ENCODE results near the gene CDK18.

DNA sequence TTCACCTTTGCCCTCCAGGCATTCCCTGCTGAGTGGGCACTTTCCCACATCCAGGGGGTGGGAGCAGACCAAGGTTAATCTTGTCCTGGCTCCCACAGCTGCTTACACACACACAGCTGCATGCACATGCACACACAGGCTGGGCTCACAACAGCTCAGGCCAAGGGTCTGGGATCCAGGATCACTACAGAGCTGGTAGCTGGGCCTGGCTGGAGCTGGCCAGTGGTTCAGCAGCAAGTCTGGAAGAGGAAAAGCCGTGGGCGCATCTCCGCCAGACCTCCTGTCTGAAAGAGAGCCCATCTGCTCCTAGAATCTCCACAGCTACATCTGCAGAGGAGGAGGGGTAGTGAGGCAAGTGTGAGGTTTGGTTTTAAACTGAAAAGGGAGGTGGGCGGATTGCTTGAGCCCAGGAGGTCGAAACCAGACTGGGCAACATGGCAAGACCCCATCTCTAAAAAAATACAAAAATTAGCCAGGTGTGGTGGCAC lies 3.8 kb downstream of the CDK18 start:
- no peak for TF ChIP-seq EZH2 (IDR thresholded peaks at IDR 0.05; ENCODE audit: borderline replicate concordance, low read depth, low read length, poor library complexity, severe bottlenecking)
- TF ChIP-seq, protein P1, sequence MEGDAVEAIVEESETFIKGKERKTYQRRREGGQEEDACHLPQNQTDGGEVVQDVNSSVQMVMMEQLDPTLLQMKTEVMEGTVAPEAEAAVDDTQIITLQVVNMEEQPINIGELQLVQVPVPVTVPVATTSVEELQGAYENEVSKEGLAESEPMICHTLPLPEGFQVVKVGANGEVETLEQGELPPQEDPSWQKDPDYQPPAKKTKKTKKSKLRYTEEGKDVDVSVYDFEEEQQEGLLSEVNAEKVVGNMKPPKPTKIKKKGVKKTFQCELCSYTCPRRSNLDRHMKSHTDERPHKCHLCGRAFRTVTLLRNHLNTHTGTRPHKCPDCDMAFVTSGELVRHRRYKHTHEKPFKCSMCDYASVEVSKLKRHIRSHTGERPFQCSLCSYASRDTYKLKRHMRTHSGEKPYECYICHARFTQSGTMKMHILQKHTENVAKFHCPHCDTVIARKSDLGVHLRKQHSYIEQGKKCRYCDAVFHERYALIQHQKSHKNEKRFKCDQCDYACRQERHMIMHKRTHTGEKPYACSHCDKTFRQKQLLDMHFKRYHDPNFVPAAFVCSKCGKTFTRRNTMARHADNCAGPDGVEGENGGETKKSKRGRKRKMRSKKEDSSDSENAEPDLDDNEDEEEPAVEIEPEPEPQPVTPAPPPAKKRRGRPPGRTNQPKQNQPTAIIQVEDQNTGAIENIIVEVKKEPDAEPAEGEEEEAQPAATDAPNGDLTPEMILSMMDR (conservative IDR thresholded peaks at IDR 0.05; ENCODE audit: low read depth, low read length) = no peak
